ENCODE measurements around the gene ENPP5.

GRCh38 chr6:46207174-46207573, 36.4 kb upstream of the ENPP5 start:
- TF ChIP-seq, protein P1, sequence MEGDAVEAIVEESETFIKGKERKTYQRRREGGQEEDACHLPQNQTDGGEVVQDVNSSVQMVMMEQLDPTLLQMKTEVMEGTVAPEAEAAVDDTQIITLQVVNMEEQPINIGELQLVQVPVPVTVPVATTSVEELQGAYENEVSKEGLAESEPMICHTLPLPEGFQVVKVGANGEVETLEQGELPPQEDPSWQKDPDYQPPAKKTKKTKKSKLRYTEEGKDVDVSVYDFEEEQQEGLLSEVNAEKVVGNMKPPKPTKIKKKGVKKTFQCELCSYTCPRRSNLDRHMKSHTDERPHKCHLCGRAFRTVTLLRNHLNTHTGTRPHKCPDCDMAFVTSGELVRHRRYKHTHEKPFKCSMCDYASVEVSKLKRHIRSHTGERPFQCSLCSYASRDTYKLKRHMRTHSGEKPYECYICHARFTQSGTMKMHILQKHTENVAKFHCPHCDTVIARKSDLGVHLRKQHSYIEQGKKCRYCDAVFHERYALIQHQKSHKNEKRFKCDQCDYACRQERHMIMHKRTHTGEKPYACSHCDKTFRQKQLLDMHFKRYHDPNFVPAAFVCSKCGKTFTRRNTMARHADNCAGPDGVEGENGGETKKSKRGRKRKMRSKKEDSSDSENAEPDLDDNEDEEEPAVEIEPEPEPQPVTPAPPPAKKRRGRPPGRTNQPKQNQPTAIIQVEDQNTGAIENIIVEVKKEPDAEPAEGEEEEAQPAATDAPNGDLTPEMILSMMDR (IDR thresholded peaks at IDR 0.05) = no peak
- TF ChIP-seq POLR2A (IDR thresholded peaks at IDR 0.05) = no peak

Measured in body of pancreas (tissue), 4 donors.